Stimulated activated CD4-positive, alpha-beta T cell treated with anti-CD3 and anti-CD28 coated beads, Interleukin-4, amount 100 ng/mL, for 4 hours (primary cell): ENCODE data around the gene MEG3.

Source experiments
- DNase-seq, 2 experiments: peaks; one replicate each; pipeline ENCODE4 v3.0.0-alpha.2; 2020

Gene MEG3

DNA sequence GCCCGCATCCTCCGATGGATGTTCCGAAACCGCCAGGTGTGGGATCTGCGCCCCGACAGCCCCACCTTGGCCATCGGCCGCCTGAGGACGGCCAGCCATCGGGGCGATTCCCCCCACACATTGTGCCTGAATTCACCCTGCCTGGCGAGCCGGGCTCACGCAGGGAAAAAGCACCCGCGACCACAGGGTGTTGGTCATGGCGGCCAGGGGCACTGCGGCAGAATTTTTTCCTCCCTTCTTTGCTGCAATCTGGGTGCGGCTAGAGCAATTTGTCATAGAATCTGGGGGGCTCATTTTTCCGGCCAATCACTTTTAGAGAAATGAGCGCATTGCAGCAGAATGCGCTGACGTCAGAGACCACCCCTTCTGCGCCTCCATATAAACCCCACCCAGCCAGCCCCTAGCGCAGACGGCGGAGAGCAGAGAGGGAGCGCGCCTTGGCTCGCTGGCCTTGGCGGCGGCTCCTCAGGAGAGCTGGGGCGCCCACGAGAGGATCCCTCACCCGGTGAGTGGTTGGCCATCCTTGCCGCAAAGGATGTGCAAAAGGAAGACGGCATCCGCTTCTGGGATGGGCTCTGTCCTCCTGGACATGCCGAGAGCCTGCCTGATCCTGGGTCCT lies at the start of gene MEG3:
Gene MEG3, plus strand, starts transcription at position 406 of the 619 bp plus-strand sequence.
- DNase-seq: no peak

DNA sequence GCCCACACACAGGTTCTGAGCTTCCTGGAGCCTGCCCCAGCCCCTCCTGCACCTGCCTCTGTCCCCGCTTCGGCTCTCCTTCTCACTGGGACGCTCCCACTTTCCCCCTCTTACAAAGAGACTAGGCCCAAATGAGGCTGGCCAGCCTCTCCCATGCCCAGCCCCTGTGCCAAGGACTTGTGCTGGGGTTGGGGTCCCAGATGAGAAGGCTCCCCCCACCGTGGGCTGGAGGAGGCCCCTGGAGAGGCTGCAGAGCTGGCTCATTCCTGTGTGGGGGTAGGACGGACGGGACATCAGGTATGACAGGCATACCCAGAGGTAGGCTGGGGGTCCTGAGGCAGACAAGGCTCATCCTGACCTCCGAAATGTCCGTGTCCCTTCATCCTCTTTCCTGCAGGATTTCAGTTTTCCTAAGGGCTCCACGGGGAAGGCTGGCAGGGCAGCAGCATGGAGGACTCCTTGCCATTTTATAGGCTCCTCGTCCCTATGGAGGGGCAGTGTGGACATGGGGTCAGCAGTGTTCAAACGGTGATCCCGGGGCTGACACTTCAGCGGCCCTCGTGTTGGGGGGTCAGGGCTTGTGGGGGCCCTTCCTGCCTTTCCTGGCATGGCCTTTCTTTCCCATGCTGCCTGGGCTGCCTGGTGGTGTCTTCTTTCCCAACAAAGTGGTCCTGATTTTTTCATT lies 49.1 kb upstream of the MEG3 start:
- no peak for DNase-seq

DNA sequence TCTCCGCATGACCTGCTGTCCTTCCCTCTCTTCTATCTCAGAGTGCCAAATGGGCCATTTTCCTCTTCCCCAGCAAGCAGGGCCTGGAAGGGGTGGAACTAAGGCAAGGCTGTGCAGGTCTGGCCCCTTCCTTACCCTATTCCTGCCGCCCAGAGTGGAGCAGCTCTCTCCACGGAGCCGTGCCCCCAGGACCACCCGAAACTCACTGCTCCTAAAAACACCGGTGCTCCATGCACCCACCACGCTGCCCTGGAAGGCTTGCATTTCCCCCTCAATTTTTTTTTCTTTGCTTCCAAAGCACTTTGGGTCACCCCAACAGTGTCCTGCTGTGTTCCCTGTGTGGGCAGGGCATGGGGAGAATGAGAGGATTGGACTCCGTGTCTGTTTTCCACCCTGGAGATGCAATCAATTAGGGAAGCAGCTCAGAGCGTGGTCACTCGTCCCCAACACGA lies 48.5 kb upstream of the MEG3 start:
- no peak for DNase-seq

DNA sequence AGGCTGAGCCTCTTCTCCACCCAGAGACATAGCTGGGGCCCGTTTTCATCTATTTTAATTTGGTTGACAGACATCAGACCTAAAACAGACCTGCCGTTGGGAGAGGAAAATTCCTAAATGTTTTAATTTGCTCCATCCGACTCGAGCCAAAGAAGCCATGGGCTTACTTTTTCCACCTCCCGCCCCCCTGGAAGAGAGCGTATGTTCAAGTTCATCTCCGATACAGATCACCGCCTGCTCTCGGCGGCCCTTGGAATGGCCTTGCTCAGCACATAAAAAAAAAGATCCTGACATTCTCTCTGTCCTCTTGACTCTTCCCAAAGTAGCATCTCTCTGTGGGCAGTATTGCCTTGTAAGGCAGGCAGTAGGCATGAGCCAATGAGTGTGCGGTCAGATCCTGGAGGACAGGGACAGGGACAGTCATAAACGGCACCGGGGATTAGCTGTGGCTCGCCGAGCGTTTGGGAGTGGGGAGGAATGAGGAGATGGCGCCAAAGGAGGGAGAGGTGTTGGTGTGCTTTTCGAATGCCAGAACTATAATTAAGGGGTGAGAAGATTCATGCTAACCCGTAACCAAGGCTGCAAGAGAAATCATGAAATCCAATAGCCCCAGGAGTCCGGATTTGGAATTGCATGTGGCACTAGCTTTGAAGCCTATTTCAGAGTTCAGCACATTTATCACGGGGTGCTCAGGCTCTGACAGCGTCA lies 47.9 kb upstream of the MEG3 start:
- DNase-seq: no peak

DNA sequence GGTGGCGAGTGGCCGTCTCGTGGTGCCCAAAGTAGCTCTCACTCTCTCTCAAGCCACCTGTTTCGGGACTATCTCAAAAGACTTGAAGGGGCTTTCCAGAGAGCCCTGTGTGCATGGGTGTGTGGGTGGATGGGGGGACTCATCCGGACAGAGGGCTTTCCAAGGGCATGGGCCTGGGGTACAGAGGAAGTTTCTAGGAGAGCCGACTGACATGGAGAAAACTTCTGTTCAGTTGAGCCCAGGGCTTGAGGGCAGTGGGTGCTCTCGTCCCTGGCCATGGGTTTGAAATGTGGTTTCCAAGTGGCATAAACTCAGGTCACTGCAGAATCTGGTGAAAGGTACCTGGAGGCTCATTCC lies 47.4 kb upstream of the MEG3 start:
- DNase-seq: no peak

DNA sequence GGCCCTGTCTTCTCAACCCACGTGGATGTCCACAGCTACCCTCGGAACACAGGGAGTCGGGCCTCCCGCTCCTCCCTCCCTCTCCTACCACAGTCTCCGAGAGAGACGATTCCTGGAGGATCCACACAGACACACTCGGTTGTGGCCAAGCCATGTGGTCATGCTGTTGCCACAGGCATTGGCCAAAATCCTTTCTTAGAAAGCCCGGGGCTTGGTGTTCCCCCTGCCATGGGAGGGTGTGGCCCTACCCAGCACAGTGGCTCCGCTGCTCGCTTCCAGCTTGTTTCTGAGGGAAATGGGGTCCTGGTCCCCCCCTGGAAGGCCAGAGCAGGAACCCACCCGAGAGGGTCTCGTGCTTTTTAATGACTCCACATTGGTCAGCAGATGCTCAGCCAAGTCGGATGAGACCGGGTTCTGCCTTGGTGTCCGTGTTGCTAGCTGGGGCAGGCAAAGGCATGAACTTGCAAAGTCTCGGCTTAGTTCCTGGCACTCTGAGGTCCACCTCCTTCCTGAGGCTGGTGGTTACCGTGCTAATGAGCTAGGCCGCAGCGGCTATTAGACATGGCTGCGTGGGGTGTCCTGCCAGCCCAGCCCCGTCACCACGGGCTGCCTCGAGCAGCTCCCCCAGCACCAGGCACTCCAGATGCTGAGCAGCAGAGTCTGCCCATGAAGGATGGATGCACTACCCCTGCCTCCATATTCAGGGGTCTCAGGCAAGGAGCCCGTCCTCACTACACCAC lies 46.8 kb upstream of the MEG3 start:
- DNase-seq: no peak

DNA sequence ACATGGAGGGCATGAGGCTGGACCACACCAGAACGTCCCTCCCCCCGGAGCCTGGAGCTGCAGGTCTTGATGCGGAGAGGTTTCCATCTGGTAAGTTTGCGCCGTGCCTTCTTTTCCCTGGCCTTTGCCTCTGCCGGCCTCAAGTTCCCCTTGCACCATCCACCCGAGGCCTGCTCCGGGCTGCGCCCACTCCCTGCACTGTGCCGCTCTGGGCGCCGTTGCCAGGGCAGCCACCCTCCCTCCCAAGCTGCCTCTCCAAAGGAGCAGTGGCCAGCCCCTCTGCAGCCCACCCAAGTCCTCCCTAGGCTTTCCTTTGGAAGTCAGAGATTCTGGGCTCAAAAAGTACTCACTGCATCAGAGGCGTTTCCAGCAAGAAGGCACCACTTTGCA lies 46.2 kb upstream of the MEG3 start:
- no peak for DNase-seq

DNA sequence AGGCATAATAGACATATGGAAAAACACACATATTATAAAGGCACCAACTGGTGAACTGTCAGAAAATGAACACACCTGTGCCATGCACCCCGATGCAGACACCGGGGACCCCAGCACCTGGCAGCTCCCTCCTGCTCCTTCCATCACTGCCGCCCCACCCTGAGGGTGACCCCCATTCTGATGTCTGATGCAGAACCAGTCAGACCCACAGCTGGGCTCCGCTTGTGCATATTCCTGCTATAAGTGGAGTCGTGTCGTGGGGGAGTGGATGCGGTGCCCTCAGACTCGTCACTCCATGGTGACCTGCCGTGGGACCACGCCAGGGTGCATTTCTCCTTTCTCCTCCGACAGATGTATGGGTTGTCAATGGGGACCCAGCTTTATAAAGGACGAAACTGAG lies 45.7 kb upstream of the MEG3 start:
- DNase-seq: no peak

DNA sequence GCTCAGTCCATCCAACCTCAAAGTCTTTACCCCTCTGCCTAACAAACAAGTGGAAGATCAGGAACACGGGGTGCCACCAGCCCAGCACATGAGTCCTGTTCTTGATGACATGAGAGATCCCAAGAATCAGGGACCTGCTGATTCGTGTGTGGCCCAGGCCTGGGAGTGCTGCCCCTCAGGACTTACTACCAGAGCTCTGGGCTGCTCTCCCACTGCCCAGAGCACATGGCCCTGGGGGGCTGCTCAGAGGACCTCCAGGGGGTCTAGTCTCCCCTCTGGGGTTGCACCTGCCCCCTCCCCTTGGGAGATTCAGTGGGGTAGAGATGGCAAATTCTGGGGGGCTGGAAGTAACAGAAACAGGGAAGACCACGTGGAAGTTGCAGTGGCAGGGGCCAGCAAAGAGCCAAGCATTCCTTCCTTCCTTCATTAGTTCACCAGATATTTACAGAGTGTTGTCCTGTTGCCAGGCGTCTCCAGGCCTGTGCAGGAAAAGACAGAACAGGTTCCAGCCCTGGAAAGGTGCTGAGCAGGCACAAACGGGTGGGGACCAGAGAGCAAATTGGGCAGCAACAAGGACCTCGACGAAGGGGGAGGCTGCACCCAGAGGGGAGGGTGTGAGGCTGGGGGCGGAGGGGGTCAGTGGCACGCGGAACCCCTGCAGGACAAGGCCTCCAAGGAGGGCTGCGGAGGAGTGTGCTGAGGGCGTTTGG lies 45.1 kb upstream of the MEG3 start:
- DNase-seq: no peak

DNA sequence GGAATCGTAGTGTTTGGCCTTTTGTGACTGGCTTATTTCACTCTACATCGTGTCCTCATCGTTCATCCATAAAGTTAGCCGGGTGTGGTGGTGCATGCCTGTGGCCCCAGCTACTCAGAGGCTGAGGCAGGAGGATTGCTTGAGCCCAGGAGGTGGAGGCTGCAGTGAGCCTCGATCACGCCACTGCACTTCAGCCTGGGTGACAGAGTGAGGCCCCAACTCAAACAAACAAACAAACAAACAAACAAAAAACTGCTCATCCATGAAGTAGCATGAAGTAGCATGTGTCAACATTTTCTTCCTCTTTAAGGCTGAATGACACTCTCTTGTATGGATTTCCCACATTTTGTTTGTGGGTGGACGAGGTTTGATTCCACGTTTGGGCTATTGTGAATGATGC lies 44.0 kb upstream of the MEG3 start:
- no peak for DNase-seq

DNA sequence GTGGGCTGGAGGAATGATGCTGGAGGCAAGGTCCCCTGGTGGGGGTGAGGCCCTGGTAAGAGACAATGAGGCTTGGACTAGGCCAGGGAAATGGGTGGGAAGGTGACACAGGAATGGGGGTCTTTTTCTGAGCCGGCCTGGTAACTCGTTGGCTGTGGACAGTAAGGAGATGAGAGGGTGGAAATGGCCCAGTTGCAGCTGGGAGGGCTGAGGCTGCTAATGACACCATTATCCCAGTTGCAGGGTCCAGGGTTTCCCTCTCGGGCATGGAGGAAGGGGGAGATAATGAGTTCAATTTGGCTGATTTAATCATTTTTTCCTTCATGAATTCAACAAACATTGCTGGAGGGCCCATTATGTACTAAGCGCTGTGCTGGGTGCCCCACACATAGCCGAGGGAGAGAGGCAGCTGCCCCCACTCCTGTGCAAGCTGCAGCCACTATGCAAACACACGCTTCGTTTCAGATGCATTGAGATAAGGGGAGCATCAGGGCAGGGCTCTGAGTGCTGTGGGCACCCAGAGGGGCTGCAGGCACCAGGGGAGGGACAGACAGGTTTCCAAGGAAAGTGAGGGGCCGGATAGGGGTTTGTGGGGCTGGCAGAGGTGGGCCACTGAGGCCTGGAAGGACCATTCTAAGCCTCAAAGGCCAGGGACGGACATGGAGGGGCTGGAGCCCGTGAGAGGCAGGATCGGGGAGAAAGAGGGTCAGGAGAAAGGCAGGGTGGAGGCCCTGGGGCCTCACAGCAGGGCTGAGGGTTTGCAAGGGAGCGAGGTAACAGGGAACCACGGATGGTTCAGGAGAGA lies 43.2 kb upstream of the MEG3 start:
- no peak for DNase-seq

DNA sequence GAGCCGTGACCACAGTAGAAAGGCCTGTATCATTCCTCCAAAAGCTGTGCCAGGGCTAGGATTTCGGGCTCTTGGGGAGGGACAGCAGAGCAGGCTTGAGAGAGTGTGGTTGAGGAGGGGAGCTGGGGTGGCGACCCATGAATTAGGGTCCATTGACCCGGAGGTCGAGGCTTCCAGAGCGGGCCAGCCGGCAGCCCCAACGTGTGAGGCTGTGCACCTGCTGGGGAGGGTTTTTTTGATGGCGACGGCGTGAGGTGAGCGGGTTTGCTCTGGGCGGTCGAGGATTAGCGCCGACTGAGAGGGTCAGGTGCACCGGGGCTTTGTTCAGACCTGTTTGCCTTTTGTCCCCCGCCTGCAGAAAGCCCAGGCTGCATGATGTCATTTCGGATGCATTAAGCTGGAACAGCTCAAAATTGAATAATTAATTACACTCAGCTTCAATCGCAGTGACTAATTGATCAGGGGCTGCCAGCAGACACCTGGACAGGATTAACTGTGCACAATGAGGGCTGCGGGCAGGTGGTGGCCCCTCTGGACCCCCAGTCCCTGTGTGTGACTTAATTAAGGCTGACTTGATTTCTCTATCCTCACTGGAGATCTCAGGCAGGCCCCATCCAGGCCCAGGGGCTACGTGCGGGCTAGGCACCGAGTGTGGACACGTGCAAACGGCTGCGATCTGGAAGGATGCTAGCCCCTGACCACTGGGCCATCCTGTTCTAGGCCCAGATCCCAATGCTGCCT lies 42.1 kb upstream of the MEG3 start:
- no peak for DNase-seq

DNA sequence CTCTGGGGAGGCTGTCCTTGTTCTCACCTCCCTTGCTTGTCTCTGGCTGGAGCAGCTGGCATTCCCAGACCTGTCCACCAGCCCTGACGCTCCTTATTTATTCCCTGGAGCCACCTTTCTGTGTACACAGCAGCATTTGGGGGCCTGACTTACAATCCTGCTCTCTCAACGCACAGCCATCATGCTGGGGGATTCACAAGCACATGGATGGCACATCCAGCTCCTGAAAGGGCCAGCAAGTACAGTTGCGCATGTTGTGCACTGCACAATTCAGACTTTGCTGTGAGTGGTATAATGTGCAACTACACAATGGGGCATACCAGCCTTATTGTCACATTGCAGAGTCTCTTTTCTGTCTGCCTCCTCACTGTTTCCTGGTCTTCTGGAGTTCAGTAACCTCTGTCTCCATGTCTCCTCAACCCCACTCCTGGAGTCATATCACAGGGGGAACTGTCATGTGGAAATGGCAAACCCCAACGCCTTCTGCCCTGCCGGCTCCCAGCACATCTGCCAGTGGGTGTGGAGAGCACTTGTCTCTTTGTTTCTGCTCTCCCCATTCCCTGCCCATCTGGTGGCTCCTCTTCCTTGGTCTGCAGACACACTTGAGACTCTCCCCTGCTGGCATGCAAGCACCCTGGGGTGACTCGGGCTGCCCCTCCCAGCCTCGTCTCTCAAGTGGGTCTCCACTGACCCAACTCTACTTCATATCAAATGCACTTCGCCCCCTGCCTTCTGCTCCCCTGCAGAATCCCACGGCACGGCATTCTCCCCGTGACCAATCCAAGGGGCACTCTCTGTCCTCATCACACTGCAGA lies 41.2 kb upstream of the MEG3 start:
- no peak for DNase-seq

DNA sequence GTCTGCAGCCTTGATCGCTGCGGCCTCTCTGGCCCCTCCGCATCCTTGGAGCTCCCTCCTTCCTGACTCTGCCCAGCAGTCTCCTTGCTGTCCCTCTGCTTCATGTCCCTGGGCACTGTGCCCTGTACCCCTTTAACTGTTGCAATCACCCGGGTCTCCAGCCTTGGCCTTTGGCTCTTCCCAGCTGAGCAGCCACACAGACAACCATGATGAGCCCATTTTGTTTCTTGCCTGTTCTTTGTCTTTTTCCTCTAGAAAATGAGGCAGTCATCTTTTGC lies 40.6 kb upstream of the MEG3 start:
- no peak for DNase-seq

DNA sequence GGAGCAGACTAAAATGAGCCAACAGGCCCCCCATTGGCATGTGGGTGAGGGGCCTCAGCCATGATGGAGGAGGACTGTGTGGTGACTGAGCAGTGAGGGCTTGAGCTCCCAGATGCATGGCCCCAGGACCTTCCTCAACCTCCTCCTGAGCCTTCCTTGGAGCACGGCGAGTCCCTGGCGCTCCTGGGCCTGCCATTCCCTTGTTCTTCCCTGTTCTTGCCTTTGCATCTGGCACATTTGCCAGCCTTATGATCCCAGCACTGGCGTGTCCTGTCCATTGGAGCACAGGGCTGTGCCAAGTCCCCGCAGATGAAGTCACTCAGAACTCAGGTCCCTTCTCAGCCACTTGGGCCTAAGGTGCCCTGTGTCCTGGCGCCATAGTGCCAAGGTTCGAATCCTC lies 40.3 kb upstream of the MEG3 start:
- DNase-seq: no peak

DNA sequence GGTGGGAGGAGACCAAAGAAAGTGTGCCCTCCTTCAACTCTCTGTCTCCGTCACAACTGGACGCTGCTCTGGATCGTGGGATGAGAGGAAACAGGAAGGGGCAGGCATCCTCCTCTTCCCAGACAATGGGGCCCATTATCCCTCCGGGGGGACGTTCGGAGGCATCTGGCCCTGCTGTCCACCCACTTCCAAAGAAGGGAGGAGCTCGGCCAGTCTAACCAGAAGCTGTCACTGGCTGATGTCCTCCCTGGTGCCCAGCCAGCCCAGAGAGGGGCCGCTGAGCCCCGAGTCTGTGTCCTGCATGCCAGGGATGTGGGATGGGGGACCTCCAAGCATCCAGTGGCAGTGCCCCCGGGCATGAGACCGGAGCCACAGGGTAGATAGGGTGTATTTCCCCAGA lies 39.8 kb upstream of the MEG3 start:
- no peak for DNase-seq

DNA sequence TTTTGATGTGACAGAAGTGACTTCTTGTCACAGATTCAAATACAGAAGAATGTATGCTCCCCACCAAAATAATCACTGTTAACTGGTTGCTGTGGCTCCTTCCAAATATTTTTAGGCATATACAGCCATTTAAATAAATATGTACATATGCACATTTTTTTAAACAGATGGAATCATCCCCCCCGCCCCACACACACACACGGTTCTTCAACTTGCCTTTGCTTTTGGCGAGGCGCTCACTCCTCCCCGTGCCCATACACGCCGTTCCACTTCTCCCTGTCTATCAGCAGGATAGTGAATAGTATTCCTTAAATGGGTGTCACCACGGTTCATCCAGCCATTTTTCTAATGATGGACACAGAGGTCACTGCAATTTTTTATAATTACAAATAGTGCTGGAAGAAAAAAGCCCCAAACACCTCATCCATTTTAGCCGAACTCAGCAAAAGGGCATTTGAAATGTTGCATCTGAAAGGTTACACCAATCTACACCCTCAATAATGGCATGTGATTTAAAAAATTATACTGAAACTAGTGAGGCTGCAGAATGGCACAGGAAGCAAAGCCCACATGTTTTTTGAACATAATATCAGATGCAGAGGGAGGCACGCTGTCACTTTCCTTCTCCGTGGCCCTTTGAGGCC lies 39.2 kb upstream of the MEG3 start:
- DNase-seq: no peak

DNA sequence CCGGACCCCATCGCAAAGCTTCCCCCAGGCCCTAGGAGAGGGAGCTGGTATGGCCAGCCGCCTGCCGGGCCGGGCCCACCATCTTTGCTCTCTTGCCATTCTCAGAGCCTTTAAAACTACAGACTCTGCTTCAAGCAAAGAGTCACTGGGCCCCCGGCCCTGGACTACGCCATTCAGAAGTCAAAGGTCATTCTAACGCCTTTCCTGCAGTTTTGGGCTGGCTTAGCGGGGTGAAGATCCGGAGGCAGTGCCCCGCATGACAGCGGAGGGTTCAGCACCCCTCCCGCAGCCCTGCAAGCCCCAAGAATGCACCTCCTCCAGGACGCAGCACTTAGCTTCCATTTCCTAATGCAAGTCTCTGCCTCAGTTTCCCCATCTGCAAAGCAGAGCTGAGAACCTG lies 38.3 kb upstream of the MEG3 start:
- no peak for DNase-seq

DNA sequence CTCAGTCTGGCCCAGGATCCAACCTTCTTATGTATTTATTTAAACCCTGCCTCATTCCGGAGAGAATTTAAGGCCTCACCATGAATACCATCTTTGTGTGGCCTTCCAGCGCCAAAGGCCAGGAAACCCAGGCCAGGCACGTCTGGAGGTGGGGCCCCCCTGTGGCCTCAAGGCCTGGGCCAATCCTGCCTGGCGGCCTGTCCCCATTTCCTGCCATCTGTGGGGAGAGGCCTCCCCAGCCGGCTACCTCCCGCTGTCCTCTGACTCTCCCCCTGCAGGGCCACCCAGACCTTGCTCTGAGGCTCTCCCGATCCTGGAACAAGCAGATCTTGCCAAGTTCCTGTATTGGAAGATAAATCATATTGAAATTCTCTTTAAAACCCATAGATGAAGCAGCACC lies 37.4 kb upstream of the MEG3 start:
- no peak for DNase-seq

DNA sequence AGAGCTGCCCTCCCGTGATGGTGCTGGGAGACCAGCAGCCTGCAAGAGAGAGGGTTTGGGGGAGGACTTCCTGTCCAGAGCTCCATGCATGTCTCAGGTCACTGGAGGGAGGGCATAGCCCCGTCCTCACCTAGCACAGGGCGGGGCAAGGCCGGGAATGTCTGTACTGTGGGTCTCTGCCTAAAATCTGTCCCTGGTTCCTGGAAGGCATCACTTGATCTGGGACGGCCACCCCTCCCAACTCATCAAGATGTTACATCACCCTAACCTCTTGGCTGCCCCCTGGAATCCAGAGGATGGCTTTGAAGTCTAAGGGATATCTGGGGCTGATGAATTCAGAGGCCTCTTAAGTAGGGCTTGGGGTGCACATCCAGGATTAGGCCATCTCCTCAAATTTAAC lies 37.0 kb upstream of the MEG3 start:
- no peak for DNase-seq
